GM12873 (cell line): ENCODE data around the gene ASTN1.

ENCODE experiments used
- CTCF ChIP-seq: IDR thresholded peaks from 2 replicates; pipeline ENCODE4 v1.5.1; 2012; ENCODE audit warnings: low read depth, mild to moderate bottlenecking, moderate library complexity, low read length, control low read depth; ENCODE audit not compliant: insufficient read depth; ENCODE audit errors: missing control alignments

The ASTN1 gene

GRCh38 chr1:177012342-177012925 is 152.1 kb downstream of the ASTN1 start:
- no peak for TF ChIP-seq CTCF

GRCh38 chr1:177011508-177011907 is 153.0 kb downstream of the ASTN1 start:
- no peak for TF ChIP-seq CTCF

GRCh38 chr1:177010211-177010825 is 154.2 kb downstream of the ASTN1 start:
- TF ChIP-seq CTCF: no peak

GRCh38 chr1:177008653-177009052 is 155.9 kb downstream of the ASTN1 start:
- no peak for TF ChIP-seq CTCF

- no peak for TF ChIP-seq CTCF
Measured at GRCh38 chr1:177007437-177008161, 156.9 kb downstream of the ASTN1 start.

- no peak for TF ChIP-seq CTCF
Measured at GRCh38 chr1:177002891-177003290, 161.6 kb downstream of the ASTN1 start.

GRCh38 chr1:177001556-177001955 is 163.0 kb downstream of the ASTN1 start:
- TF ChIP-seq CTCF: no peak
